B cell (primary cell): ENCODE results near the gene RAB6B.

Experiments used
- CTCF ChIP-seq: fragments of 200-600 bp; IDR thresholded peaks from one replicate; pipeline ENCODE4 v1.8.0; 2022; ENCODE audit warnings: antibody characterized with exemption, mild to moderate bottlenecking
- EZH2 ChIP-seq: IDR thresholded peaks from 2 replicates; pipeline ENCODE4 v1.6.1; 2012; ENCODE audit warnings: borderline replicate concordance, low read depth, mild to moderate bottlenecking, moderate library complexity, low read length; ENCODE audit not compliant: insufficient read depth, poor library complexity, severe bottlenecking

- TF ChIP-seq CTCF (no peak), EZH2 (no peak)
These were observed 20.3 kb upstream of the RAB6B start for GRCh38 chr3:133915685-133916658.
